Activated CD4-positive, alpha-beta T cell treated with anti-CD3 and anti-CD28 coated beads, Interleukin-2, amount 10 ng/mL, durations not matched to agents 7 days and 5 days (primary cell): Measurements from ENCODE around the gene SPATS2. TPM values are rescaled to one million over a fixed set of nuclear protein-coding genes. Genes with fewer than 3 reads are reported as not detected.

Source experiments
- CTCF ChIA-PET: fragments of 350-600 bp; sonication (Branson Sonifier 250); formaldehyde crosslinking; loops from one replicate; lab custom pipeline; 2021; ENCODE audit warnings: antibody characterized with exemption; lab: Charles Lee
- POLR2A ChIA-PET: fragments of 350-600 bp; sonication (Branson Sonifier 250); formaldehyde crosslinking; loops from one replicate; lab custom pipeline; 2021; ENCODE audit warnings: antibody characterized with exemption; lab: Charles Lee
- DNase-seq: peaks from one replicate; pipeline ENCODE4 v3.0.0-alpha.2; 2020
- H3K27ac Mint-ChIP-seq: one replicate; pipeline ENCODE4 v1.8.0; 2021; ENCODE audit warnings: mild to moderate bottlenecking, moderate library complexity, mixed read lengths
- H3K27me3 Mint-ChIP-seq: one replicate; pipeline ENCODE4 v1.8.0; 2021; ENCODE audit warnings: mixed read lengths
- H3K36me3 Mint-ChIP-seq: one replicate; pipeline ENCODE4 v1.8.0; 2021; ENCODE audit warnings: low read depth, mixed read lengths
- H3K4me1 Mint-ChIP-seq: one replicate; pipeline ENCODE4 v1.8.0; 2021; ENCODE audit warnings: mixed read lengths
- H3K4me3 Mint-ChIP-seq: one replicate; pipeline ENCODE4 v1.8.0; 2021; ENCODE audit warnings: mild to moderate bottlenecking, moderate library complexity, mixed read lengths
- H3K9me3 Mint-ChIP-seq: one replicate; pipeline ENCODE4 v1.8.0; 2021; ENCODE audit warnings: mixed read lengths
- total RNA-seq, 2 experiments: library from RNA; stranded (reverse); gene quantifications; one replicate each; pipeline ENCODE4 v1.2.3, GENCODE V29; 2021

Gene SPATS2
- total RNA-seq, 2 experiments from 2014 or later, result 12.8 to 20.3 TPM

GRCh38 chr12:49552425-49552824 lies 185.2 kb downstream of the SPATS2 start:
- no peak for DNase-seq
- H3K9me3 Mint-ChIP-seq, result no peaks in the 10 kb centered on the region
- no peak overlapping the region for H3K27ac Mint-ChIP-seq
- no peak overlapping the region for H3K4me3 Mint-ChIP-seq
- ChIA-PET POLR2A (interaction anchor here (0.5 kb wide), 1 partner anchor 1774 kb away, joined by 3 read pairs; no protein-coding TSS in a partner anchor), CTCF (interaction anchor here (0.8 to 2.3 kb wide), 8 partner anchors 13 to 194 kb away, joined by 3 to 8 read pairs (median 4); partner anchors contain the start of genes KCNH3 and PRPF40B)
- peaks cover 14% of the 10 kb centered on the region for H3K4me1 Mint-ChIP-seq
- H3K36me3 Mint-ChIP-seq, result peaks cover 3% of the 10 kb centered on the region
- H3K27me3 Mint-ChIP-seq, result peaks cover 15% of the 10 kb centered on the region

- Mint-ChIP-seq H3K27me3 (peaks cover 14% of the 10 kb centered on the region), H3K27ac (no peak overlapping the region), H3K36me3 (peaks cover 3% of the 10 kb centered on the region), H3K4me1 (peaks cover 14% of the 10 kb centered on the region), H3K4me3 (no peak overlapping the region), H3K9me3 (no peaks in the 10 kb centered on the region)
- DNase-seq, result no peak
- ChIA-PET POLR2A (interaction anchor here (0.5 kb wide), 1 partner anchor 1774 kb away, joined by 3 read pairs; no protein-coding TSS in a partner anchor), CTCF (interaction anchor here (0.8 to 2.3 kb wide), 7 partner anchors 12 to 195 kb away, joined by 3 to 8 read pairs (median 3); partner anchors contain the start of gene PRPF40B)
Measured at GRCh38 chr12:49552899-49553298, 185.6 kb downstream of the SPATS2 start.

GRCh38 chr12:49553512-49554088 lies 186.3 kb downstream of the SPATS2 start:
- no peak overlapping the region for H3K4me3 Mint-ChIP-seq
- CTCF ChIA-PET, result interaction anchor here (0.9 to 2.3 kb wide), 9 partner anchors 12 to 195 kb away, joined by 3 to 8 read pairs (median 4); partner anchors contain the start of genes MCRS1 and PRPF40B
- DNase-seq, result peak; percentile 54
- H3K27me3 Mint-ChIP-seq, result peaks cover 9% of the 10 kb centered on the region
- no peaks in the 10 kb centered on the region for H3K9me3 Mint-ChIP-seq
- peaks cover 7% of the 10 kb centered on the region for H3K36me3 Mint-ChIP-seq
- H3K27ac Mint-ChIP-seq, result no peak overlapping the region
- peaks cover 11% of the 10 kb centered on the region for H3K4me1 Mint-ChIP-seq
- POLR2A ChIA-PET, result no interaction called here

- no peaks in the 10 kb centered on the region for H3K9me3 Mint-ChIP-seq
- CTCF ChIA-PET, result interaction anchor here (0.9 to 2.3 kb wide), 7 partner anchors 12 to 196 kb away, joined by 3 to 8 read pairs (median 5); partner anchors contain the start of genes MCRS1 and PRPF40B
- H3K27ac Mint-ChIP-seq, result no peak overlapping the region
- H3K27me3 Mint-ChIP-seq, result peaks cover 9% of the 10 kb centered on the region
- peaks cover 9% of the 10 kb centered on the region for H3K4me1 Mint-ChIP-seq
- H3K36me3 Mint-ChIP-seq, result peaks cover 14% of the 10 kb centered on the region
- no peak for DNase-seq
- no peak overlapping the region for H3K4me3 Mint-ChIP-seq
- POLR2A ChIA-PET, result no interaction called here
Measured at GRCh38 chr12:49554266-49554665, 187.0 kb downstream of the SPATS2 start.

- H3K36me3 Mint-ChIP-seq, result peaks cover 23% of the 10 kb centered on the region
- no peaks in the 10 kb centered on the region for H3K9me3 Mint-ChIP-seq
- ChIA-PET CTCF (interaction anchor here (0.7 to 2.0 kb wide), 2 partner anchors 21 to 51 kb away, joined by 3 to 4 read pairs; no protein-coding TSS in a partner anchor), POLR2A (no interaction called here)
- no peak overlapping the region for H3K27ac Mint-ChIP-seq
- peaks cover 15% of the 10 kb centered on the region for H3K4me1 Mint-ChIP-seq
- no peak overlapping the region for H3K4me3 Mint-ChIP-seq
- no peak for DNase-seq
- peaks cover under 1% of the 10 kb centered on the region for H3K27me3 Mint-ChIP-seq
Measured at GRCh38 chr12:49555631-49556390, 188.5 kb downstream of the SPATS2 start.

GRCh38 chr12:49556391-49557186 lies 189.3 kb downstream of the SPATS2 start:
- peaks cover 22% of the 10 kb centered on the region for H3K4me1 Mint-ChIP-seq
- H3K27me3 Mint-ChIP-seq, result no peaks in the 10 kb centered on the region
- no peaks in the 10 kb centered on the region for H3K9me3 Mint-ChIP-seq
- peaks cover 24% of the 10 kb centered on the region for H3K36me3 Mint-ChIP-seq
- no peak for DNase-seq
- CTCF ChIA-PET, result interaction anchor here (0.5 to 1.1 kb wide), 2 partner anchors 198 to 249 kb away, joined by 3 to 4 read pairs; no protein-coding TSS in a partner anchor
- no peak overlapping the region for H3K4me3 Mint-ChIP-seq
- POLR2A ChIA-PET, result no interaction called here
- peak overlapping the region; percentile 68 for H3K27ac Mint-ChIP-seq

GRCh38 chr12:49557187-49557916 lies 190.1 kb downstream of the SPATS2 start:
- Mint-ChIP-seq H3K4me3 (no peak overlapping the region), H3K27me3 (no peaks in the 10 kb centered on the region), H3K27ac (no peak overlapping the region), H3K4me1 (peaks cover 26% of the 10 kb centered on the region), H3K9me3 (no peaks in the 10 kb centered on the region), H3K36me3 (peaks cover 30% of the 10 kb centered on the region)
- ChIA-PET CTCF (interaction anchor here (0.5 to 1.1 kb wide), 2 partner anchors 199 to 250 kb away, joined by 3 to 4 read pairs; no protein-coding TSS in a partner anchor), POLR2A (no interaction called here)
- no peak for DNase-seq

DNA sequence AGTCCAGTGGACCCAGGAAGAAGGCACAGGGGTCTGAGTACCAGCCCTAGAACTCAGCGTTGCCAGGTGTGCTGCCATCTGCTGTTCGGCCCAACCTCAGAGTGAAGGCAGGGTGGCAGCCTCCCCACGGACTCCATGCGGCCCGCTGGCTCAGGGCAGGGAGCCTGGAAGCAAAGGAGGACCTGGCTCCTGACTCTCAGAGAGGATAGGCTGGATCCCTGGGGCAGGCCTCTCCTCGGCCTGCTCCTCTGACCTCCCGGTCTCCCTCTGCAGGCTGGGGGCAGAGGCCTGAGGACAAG lies 190.6 kb downstream of the SPATS2 start:
- no peak for DNase-seq
- H3K27me3 Mint-ChIP-seq, result no peaks in the 10 kb centered on the region
- peaks cover 28% of the 10 kb centered on the region for H3K4me1 Mint-ChIP-seq
- no peak overlapping the region for H3K27ac Mint-ChIP-seq
- no peak overlapping the region for H3K4me3 Mint-ChIP-seq
- ChIA-PET POLR2A (interaction anchor here (0.7 kb wide), 1 partner anchor 153 kb away, joined by 4 read pairs; no protein-coding TSS in a partner anchor), CTCF (interaction anchor here (0.7 kb wide), 1 partner anchor 9 kb away, joined by 3 read pairs; no protein-coding TSS in a partner anchor)
- peaks cover 35% of the 10 kb centered on the region for H3K36me3 Mint-ChIP-seq
- no peaks in the 10 kb centered on the region for H3K9me3 Mint-ChIP-seq

GRCh38 chr12:49558526-49558925 lies 191.3 kb downstream of the SPATS2 start:
- no peak for DNase-seq
- H3K36me3 Mint-ChIP-seq, result peaks cover 39% of the 10 kb centered on the region
- no peak overlapping the region for H3K27ac Mint-ChIP-seq
- H3K27me3 Mint-ChIP-seq, result no peaks in the 10 kb centered on the region
- peaks cover 34% of the 10 kb centered on the region for H3K4me1 Mint-ChIP-seq
- ChIA-PET CTCF (interaction anchor here (0.7 kb wide), 1 partner anchor 8 kb away, joined by 3 read pairs; no protein-coding TSS in a partner anchor), POLR2A (interaction anchor here (0.7 kb wide), 1 partner anchor 153 kb away, joined by 4 read pairs; no protein-coding TSS in a partner anchor)
- H3K4me3 Mint-ChIP-seq, result no peak overlapping the region
- H3K9me3 Mint-ChIP-seq, result no peaks in the 10 kb centered on the region

DNA sequence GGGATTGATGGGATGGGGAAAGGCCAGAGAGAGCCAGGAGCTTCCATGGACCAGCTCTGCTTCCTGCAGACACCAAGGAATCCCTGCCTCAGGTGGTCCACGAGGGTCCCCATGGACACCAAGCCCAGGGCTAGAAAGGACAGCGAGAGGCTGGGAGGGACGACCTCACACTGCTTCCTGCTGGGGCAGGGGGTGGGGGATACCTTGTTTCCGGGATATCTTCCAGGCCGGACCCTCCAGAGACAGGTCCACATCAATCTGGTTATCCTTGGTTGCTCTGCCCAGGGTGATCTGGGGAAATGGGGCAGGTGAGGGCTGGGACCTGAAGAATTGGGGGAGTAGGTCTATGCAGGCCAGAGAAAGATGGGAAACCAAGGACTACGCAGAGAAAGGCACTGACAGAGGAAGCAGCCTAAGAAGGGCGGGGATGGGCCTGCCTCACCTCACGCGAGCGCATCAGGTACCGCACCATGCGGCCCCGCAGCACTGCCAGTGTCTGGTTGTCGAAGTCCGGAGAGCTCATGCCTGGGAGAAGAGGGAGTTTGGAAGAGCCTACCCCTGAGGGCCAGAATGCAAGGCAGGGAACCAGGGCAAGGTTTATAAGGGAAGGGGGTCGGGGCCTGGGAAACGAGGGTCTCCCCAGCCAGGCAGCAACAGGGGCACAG lies 191.9 kb downstream of the SPATS2 start:
- CTCF ChIA-PET, result interaction anchor here (0.5 kb wide), 1 partner anchor 45 kb away, joined by 3 read pairs; no protein-coding TSS in a partner anchor
- H3K27ac Mint-ChIP-seq, result no peak overlapping the region
- no peak overlapping the region for H3K4me3 Mint-ChIP-seq
- no peaks in the 10 kb centered on the region for H3K27me3 Mint-ChIP-seq
- DNase-seq, result no peak
- peaks cover 39% of the 10 kb centered on the region for H3K4me1 Mint-ChIP-seq
- no peaks in the 10 kb centered on the region for H3K9me3 Mint-ChIP-seq
- peaks cover 45% of the 10 kb centered on the region for H3K36me3 Mint-ChIP-seq
- POLR2A ChIA-PET, result no interaction called here

DNA sequence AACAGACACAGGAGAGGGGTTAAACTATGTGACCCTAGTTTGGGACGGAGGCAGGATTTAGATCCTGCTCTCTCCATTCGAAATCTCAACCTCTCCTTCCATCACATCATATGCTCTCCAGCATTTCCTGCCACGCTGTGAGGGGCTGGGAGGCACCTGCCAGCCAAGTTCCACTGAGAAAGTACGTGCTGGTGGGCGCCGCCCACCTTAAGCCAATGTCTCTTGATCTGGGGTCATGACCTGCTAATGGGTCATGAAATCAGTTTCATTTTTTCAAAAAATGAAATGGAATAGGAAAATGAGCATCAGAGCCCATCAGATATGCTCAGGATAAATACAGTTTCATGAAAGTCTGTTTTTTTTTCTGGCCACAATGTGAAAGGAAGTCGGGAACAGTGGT lies 193.4 kb downstream of the SPATS2 start:
- no peaks in the 10 kb centered on the region for H3K9me3 Mint-ChIP-seq
- ChIA-PET POLR2A (no interaction called here), CTCF (interaction anchor here (1.1 kb wide), 1 partner anchor 8 kb away, joined by 3 read pairs; no protein-coding TSS in a partner anchor)
- peak overlapping the region; percentile 48 for H3K27ac Mint-ChIP-seq
- DNase-seq, result no peak
- H3K4me1 Mint-ChIP-seq, result peaks cover 54% of the 10 kb centered on the region
- H3K36me3 Mint-ChIP-seq, result peaks cover 59% of the 10 kb centered on the region
- no peaks in the 10 kb centered on the region for H3K27me3 Mint-ChIP-seq
- no peak overlapping the region for H3K4me3 Mint-ChIP-seq
